Measurements from ENCODE around the gene GLIS1.

DNA sequence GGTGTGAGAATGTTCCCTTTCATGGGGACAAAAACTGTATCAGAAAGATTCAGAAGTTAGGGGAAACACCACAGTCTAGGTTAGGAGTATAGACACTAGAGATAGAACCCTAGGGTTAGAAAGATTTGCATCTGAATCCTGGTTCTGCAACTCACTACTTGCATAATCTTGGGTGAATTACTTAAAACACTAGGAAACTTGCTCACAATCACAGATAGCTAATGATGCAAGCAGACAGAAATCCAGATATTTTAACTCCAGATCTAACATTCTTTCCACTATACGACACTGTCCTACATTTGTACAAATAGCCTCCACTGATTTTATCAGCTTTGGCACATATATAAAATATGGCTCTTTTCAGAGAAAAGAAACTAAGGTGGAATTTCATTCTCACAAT, 30.8 kb upstream of the GLIS1 start:
- TF ChIP-seq, protein P1, sequence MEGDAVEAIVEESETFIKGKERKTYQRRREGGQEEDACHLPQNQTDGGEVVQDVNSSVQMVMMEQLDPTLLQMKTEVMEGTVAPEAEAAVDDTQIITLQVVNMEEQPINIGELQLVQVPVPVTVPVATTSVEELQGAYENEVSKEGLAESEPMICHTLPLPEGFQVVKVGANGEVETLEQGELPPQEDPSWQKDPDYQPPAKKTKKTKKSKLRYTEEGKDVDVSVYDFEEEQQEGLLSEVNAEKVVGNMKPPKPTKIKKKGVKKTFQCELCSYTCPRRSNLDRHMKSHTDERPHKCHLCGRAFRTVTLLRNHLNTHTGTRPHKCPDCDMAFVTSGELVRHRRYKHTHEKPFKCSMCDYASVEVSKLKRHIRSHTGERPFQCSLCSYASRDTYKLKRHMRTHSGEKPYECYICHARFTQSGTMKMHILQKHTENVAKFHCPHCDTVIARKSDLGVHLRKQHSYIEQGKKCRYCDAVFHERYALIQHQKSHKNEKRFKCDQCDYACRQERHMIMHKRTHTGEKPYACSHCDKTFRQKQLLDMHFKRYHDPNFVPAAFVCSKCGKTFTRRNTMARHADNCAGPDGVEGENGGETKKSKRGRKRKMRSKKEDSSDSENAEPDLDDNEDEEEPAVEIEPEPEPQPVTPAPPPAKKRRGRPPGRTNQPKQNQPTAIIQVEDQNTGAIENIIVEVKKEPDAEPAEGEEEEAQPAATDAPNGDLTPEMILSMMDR (IDR thresholded peaks at IDR 0.05; ENCODE audit: low read depth, low read length) = no peak
- TF ChIP-seq POLR2A (IDR thresholded peaks at IDR 0.05; ENCODE audit: extremely low read depth, insufficient read length) = no peak

Data from NB4 (cell line).